ENCODE measurements around the gene BPIFA3.

Gene BPIFA3

GRCh38 chr20:33224399-33224798 is 7.2 kb downstream of the BPIFA3 start:
- no peak for DNase-seq (ENCODE audit: low read depth in 2 of 2)

- no peak for DNase-seq (ENCODE audit: low read depth in 2 of 2)
Observed at GRCh38 chr20:33229843-33230242, 12.7 kb downstream of the BPIFA3 start.

GRCh38 chr20:33231237-33231636 is 14.1 kb downstream of the BPIFA3 start:
- DNase-seq (ENCODE audit: low read depth in 2 of 2), result no peak

- DNase-seq (ENCODE audit: low read depth in 2 of 2), result no peak
Observed at GRCh38 chr20:33232486-33233072, 15.4 kb downstream of the BPIFA3 start.

GRCh38 chr20:33233129-33233774 is 16.1 kb downstream of the BPIFA3 start:
- no peak for DNase-seq (ENCODE audit: low read depth in 2 of 2)

- DNase-seq (ENCODE audit: low read depth in 2 of 2), result no peak
Observed at GRCh38 chr20:33234050-33234449, 16.9 kb downstream of the BPIFA3 start.

- no peak for DNase-seq (ENCODE audit: low read depth in 2 of 2)
Observed at GRCh38 chr20:33235696-33236095, 18.5 kb downstream of the BPIFA3 start, which contains the start of gene BPIFA1. BPIFA1 (plus strand) TSS chr20:33235996; CDS start chr20:33237712, 1,716 bp downstream.

- DNase-seq (ENCODE audit: low read depth in 2 of 2), result no peak
Observed at GRCh38 chr20:33236351-33236750, 19.2 kb downstream of the BPIFA3 start.

- DNase-seq (ENCODE audit: low read depth in 2 of 2), result no peak
Observed at GRCh38 chr20:33237989-33238388, 20.8 kb downstream of the BPIFA3 start.

GRCh38 chr20:33239418-33239817 is 22.3 kb downstream of the BPIFA3 start:
- no peak for DNase-seq (ENCODE audit: low read depth in 2 of 2)

GRCh38 chr20:33239979-33240736 is 23.0 kb downstream of the BPIFA3 start:
- DNase-seq (ENCODE audit: low read depth in 2 of 2), result no peak

GRCh38 chr20:33240923-33241322 is 23.8 kb downstream of the BPIFA3 start:
- no peak for DNase-seq (ENCODE audit: low read depth in 2 of 2)

GRCh38 chr20:33242319-33243100 is 25.4 kb downstream of the BPIFA3 start:
- DNase-seq (ENCODE audit: low read depth in 2 of 2), result no peak

GRCh38 chr20:33246077-33246476 is 28.9 kb downstream of the BPIFA3 start:
- no peak for DNase-seq (ENCODE audit: low read depth in 2 of 2)

GRCh38 chr20:33249456-33249855 is 32.3 kb downstream of the BPIFA3 start:
- DNase-seq (ENCODE audit: low read depth in 2 of 2), result no peak

GRCh38 chr20:33250666-33251065 is 33.5 kb downstream of the BPIFA3 start:
- DNase-seq (ENCODE audit: low read depth in 2 of 2), result no peak

GRCh38 chr20:33251496-33251895 is 34.3 kb downstream of the BPIFA3 start:
- DNase-seq (ENCODE audit: low read depth in 2 of 2), result no peak

GRCh38 chr20:33252460-33252859 is 35.3 kb downstream of the BPIFA3 start:
- DNase-seq (ENCODE audit: low read depth in 2 of 2), result no peak

- DNase-seq (ENCODE audit: low read depth in 2 of 2), result no peak
Observed at GRCh38 chr20:33255005-33255404, 37.9 kb downstream of the BPIFA3 start.

- no peak for DNase-seq (ENCODE audit: low read depth in 2 of 2)
Observed at GRCh38 chr20:33257237-33257636, 40.1 kb downstream of the BPIFA3 start.

- DNase-seq (ENCODE audit: low read depth in 2 of 2), result no peak
Observed at GRCh38 chr20:33259371-33259770, 42.2 kb downstream of the BPIFA3 start.

- DNase-seq (ENCODE audit: low read depth in 2 of 2), result no peak
Observed at GRCh38 chr20:33261465-33261864, 44.3 kb downstream of the BPIFA3 start.
